ENCODE data around the gene BABAM1.

GRCh38 chr19:17260842-17261325 is 6.4 kb upstream of the BABAM1 start:
- TF ChIP-seq CTCF (conservative IDR thresholded peaks at IDR 0.05 in 1 of 2, IDR thresholded peaks at IDR 0.05 in 1 of 2; ENCODE audit: low read depth in 1 of 2, low read length in 2 of 2) (peak; percentile 78 to 94), EZH2 (IDR thresholded peaks at IDR 0.05; ENCODE audit: low read length, missing control alignments) (no peak)
